GM12872 (cell line): ENCODE results near the gene CD58.

ENCODE experiments used
- CTCF ChIP-seq: IDR thresholded peaks from 3 replicates; pipeline ENCODE4 v1.5.1; 2011; ENCODE audit warnings: low read depth, mild to moderate bottlenecking, low read length, moderate library complexity; ENCODE audit not compliant: insufficient read depth

CD58 gene

GRCh38 chr1:116521186-116521585 is 49.6 kb downstream of the CD58 start:
- no peak for TF ChIP-seq CTCF

GRCh38 chr1:116518400-116518799 is 52.4 kb downstream of the CD58 start:
- TF ChIP-seq CTCF = no peak

- TF ChIP-seq CTCF = no peak
These were observed 54.2 kb downstream of the CD58 start for GRCh38 chr1:116516631-116517030.

GRCh38 chr1:116515702-116516101 is 55.1 kb downstream of the CD58 start:
- TF ChIP-seq CTCF = no peak

- no peak for TF ChIP-seq CTCF
These were observed 55.9 kb downstream of the CD58 start for GRCh38 chr1:116514708-116515525.

- TF ChIP-seq CTCF = no peak
These were observed 56.9 kb downstream of the CD58 start for GRCh38 chr1:116513956-116514355.

GRCh38 chr1:116511459-116512019 is 59.3 kb downstream of the CD58 start:
- no peak for TF ChIP-seq CTCF
